HCT116 (cell line): Measurements from ENCODE around the gene MYO7B. TPM values are rescaled to one million over a fixed set of nuclear protein-coding genes. Genes with fewer than 3 reads are reported as not detected.

Experiments used
- ATAC-seq: fragments of 200-7000 bp; cut with Tn5 transposase; 2 replicates; pipeline ENCODE4 v1.9.1; 2020; ENCODE audit warnings: mild to moderate bottlenecking, moderate library complexity
- BruUV-seq: library from RNA; stranded (reverse); fragments of 400-500 nt; replicated peaks from 2 replicates; lab custom pipeline; 2021; lab: Mats Ljungman, UMichigan
- CTCF ChIA-PET: fragments of 300-600 bp; sonication (Branson Sonifier 250); formaldehyde crosslinking; loops from one replicate; lab custom pipeline; 2021; ENCODE audit warnings: antibody characterized with exemption; lab: Charles Lee
- POLR2A ChIA-PET: fragments of 300-600, 350-600 bp; sonication (Branson Sonifier 250); formaldehyde crosslinking; loops from one replicate; lab custom pipeline; 2021; ENCODE audit warnings: antibody characterized with exemption; lab: Charles Lee
- RAD21 ChIA-PET, 2 experiments: fragments of 300-600 bp; sonication (Branson Sonifier 250); formaldehyde crosslinking; loops; one replicate each; lab custom pipeline; 2023; ENCODE audit warnings: low total read pairs in 2 of 2; ENCODE audit not compliant: uncharacterized antibody in 2 of 2, unreplicated experiment in 2 of 2, low non-redundant PET in 1 of 2; lab: Charles Lee
- DNase-seq: peaks from one replicate; pipeline ENCODE4 v3.0.0-alpha.2; 2010; ENCODE audit warnings: low read depth, low spot score
- H2AFZ ChIP-seq: fragments of 200-600 bp; shearing (Covaris generic), sonication (generic); 2 replicates; pipeline ENCODE4 v1.6.1; 2017; ENCODE audit warnings: low read depth, mixed run types, mixed read lengths, antibody characterized with exemption, low read length; ENCODE audit not compliant: poor library complexity, severe bottlenecking
- H3K27ac ChIP-seq: 2 replicates; pipeline ENCODE4 v1.5.1; 2012; ENCODE audit warnings: low read depth, low read length
- H3K27me3 ChIP-seq: fragments of 200-600 bp; sonication (generic); 2 replicates; pipeline ENCODE4 v1.6.1; 2016; ENCODE audit warnings: mixed run types, low read length, mixed read lengths; ENCODE audit not compliant: insufficient read depth
- H3K36me3 ChIP-seq, 2 experiments: fragments of 200-500 bp in 1 of 2; fragments of 200-600 bp in 1 of 2; sonication (Bioruptor generic) in 1 of 2; sonication (generic) in 1 of 2; 2 replicates each; pipeline versions ENCODE4 v1.5.1 to v1.6.1; 2014 to 2016; ENCODE audit warnings: low read length in 2 of 2, inconsistent platforms in 1 of 2, mixed read lengths in 1 of 2, mixed run types in 1 of 2; ENCODE audit not compliant: insufficient read depth in 2 of 2, control insufficient read depth in 1 of 2
- H3K4me1 ChIP-seq, 2 experiments: fragments of 200-600 bp in 1 of 2; sonication (generic) in 1 of 2; 2 replicates each; pipeline versions ENCODE4 v1.5.1 to v1.6.1; 2012 to 2017; ENCODE audit warnings: low read length in 2 of 2, inconsistent platforms in 1 of 2, mild to moderate bottlenecking in 1 of 2, mixed read lengths in 1 of 2, mixed run types in 1 of 2, moderate library complexity in 1 of 2; ENCODE audit not compliant: insufficient read depth in 2 of 2, control insufficient read depth in 1 of 2
- H3K4me2 ChIP-seq: fragments of 200-600 bp; sonication (generic); 2 replicates; pipeline ENCODE4 v1.6.1; 2017; ENCODE audit warnings: mixed run types, low read length, mixed read lengths
- H3K4me3 ChIP-seq, 2 experiments: fragments of 200-600 bp in 1 of 2; sonication (generic) in 1 of 2; replicated peaks in 1 of 2; 2 replicates each; pipeline ENCODE4 v1.5.1; 2011 to 2016; ENCODE audit warnings: low read length in 2 of 2, control low read depth in 1 of 2, low read depth in 1 of 2, mild to moderate bottlenecking in 1 of 2, mixed read lengths in 1 of 2, mixed run types in 1 of 2
- H3K79me2 ChIP-seq: fragments of 200-600 bp; sonication (generic); 2 replicates; pipeline ENCODE4 v1.6.1; 2017; ENCODE audit warnings: mild to moderate bottlenecking, mixed run types, low read length, moderate library complexity, mixed read lengths; ENCODE audit not compliant: insufficient read depth
- H3K9ac ChIP-seq: fragments of 200-600 bp; sonication (generic); 2 replicates; pipeline ENCODE4 v1.6.1; 2016; ENCODE audit warnings: low read length, mixed read lengths
- H3K9me2 ChIP-seq: fragments of 200-600 bp; sonication (generic), shearing (Covaris generic); 2 replicates; pipeline ENCODE4 v1.6.1; 2017; ENCODE audit warnings: mixed run types, mild to moderate bottlenecking, moderate library complexity; ENCODE audit not compliant: insufficient read depth
- H3K9me3 ChIP-seq, 2 experiments: fragments of 200-500 bp in 1 of 2; fragments of 200-600 bp in 1 of 2; sonication (Bioruptor generic) in 1 of 2; sonication (generic) in 1 of 2; 2 replicates each; pipeline ENCODE4 v1.6.1; 2014 to 2017; ENCODE audit warnings: low read length in 2 of 2, mixed read lengths in 2 of 2, inconsistent platforms in 1 of 2, low read depth in 1 of 2, mild to moderate bottlenecking in 1 of 2, mixed run types in 1 of 2, moderate library complexity in 1 of 2; ENCODE audit not compliant: control insufficient read depth in 1 of 2, insufficient read depth in 1 of 2
- H4K20me1 ChIP-seq: fragments of 200-600 bp; sonication (generic), shearing (Covaris generic); 2 replicates; pipeline ENCODE4 v1.6.1; 2017; ENCODE audit warnings: mixed run types, mild to moderate bottlenecking, moderate library complexity; ENCODE audit not compliant: insufficient read depth
- ELF1 ChIP-seq: IDR thresholded peaks from 2 replicates; pipeline ENCODE4 v1.6.1; 2012; ENCODE audit warnings: low read depth, borderline replicate concordance
- EZH2phosphoT487 ChIP-seq: fragments of 200-600 bp; IDR thresholded peaks from 2 replicates; pipeline ENCODE4 v1.6.1; 2018; ENCODE audit warnings: antibody characterized with exemption, borderline replicate concordance
- FOSL1 ChIP-seq: IDR thresholded peaks from 2 replicates; pipeline ENCODE4 v1.6.1; 2012; ENCODE audit warnings: low read depth
- JUND ChIP-seq: IDR thresholded peaks from 2 replicates; pipeline ENCODE4 v1.6.1; 2012
- MAX ChIP-seq: IDR thresholded peaks from 2 replicates; pipeline ENCODE4 v1.6.1; 2012
- POLR2AphosphoS5 ChIP-seq: IDR thresholded peaks from 2 replicates; pipeline ENCODE4 v1.6.1; 2011; ENCODE audit warnings: mild to moderate bottlenecking, low read depth, low read length, moderate library complexity
- RAD21 ChIP-seq: IDR thresholded peaks from 2 replicates; pipeline ENCODE4 v1.6.1; 2012; ENCODE audit warnings: low read depth, mild to moderate bottlenecking
- REST ChIP-seq: IDR thresholded peaks from 2 replicates; pipeline ENCODE4 v1.6.1; 2012; ENCODE audit warnings: low read depth
- SP1 ChIP-seq: IDR thresholded peaks from 2 replicates; pipeline ENCODE4 v1.6.1; 2012; ENCODE audit warnings: low read depth
- SRF ChIP-seq: IDR thresholded peaks from 2 replicates; pipeline ENCODE4 v1.6.1; 2012; ENCODE audit warnings: low read depth
- YY1 ChIP-seq: IDR thresholded peaks from 2 replicates; pipeline ENCODE4 v1.6.1; 2011; ENCODE audit warnings: low read length, low read depth, moderate library complexity, mild to moderate bottlenecking; ENCODE audit not compliant: insufficient replicate concordance; ENCODE audit errors: extremely low read depth
- ZBTB33 ChIP-seq: IDR thresholded peaks from 2 replicates; pipeline ENCODE4 v1.6.1; 2011; ENCODE audit warnings: mild to moderate bottlenecking, low read length, moderate library complexity; ENCODE audit not compliant: insufficient replicate concordance; ENCODE audit errors: extremely low read depth
- ZFX ChIP-seq: fragments of 450-650 bp; IDR thresholded peaks from 2 replicates; pipeline ENCODE4 v1.6.1; 2017
- ZNF274 ChIP-seq: fragments of 200-500 bp; sonication (Bioruptor generic); IDR thresholded peaks from 2 replicates; pipeline ENCODE4 v1.6.1; 2014; ENCODE audit warnings: mild to moderate bottlenecking, low read depth, low read length, inconsistent platforms
- intact Hi-C: fragments of 100-400 bp; cut with micrococcal nuclease; formaldehyde crosslinking; loops from 2 replicates; pipeline ENCODE4 v1.10.0; 2022
- total RNA-seq: library from RNA; stranded (reverse); gene quantifications from one replicate; pipeline ENCODE4 v1.2.1, GENCODE V29; 2021; ENCODE audit not compliant: unreplicated experiment

The MYO7B gene
- total RNA-seq, 1 experiment from 2014 or later: 0.07 TPM

- Histone ChIP-seq H3K36me3 (no peaks in the 10 kb centered on the region), H4K20me1 (no peaks in the 10 kb centered on the region), H3K27me3 (no peaks in the 10 kb centered on the region), H3K9me2 (no peaks in the 10 kb centered on the region), H2AFZ (no peak overlapping the region), H3K9me3 (no peaks in the 10 kb centered on the region), H3K4me1 (peaks cover 0 to 12% of the 10 kb centered on the region in 2 experiments; a peak in 1 of 4 replicates), H3K79me2 (no peaks in the 10 kb centered on the region), H3K4me3 (no peak overlapping the region), H3K9ac (no peak overlapping the region), H3K27ac (no peak overlapping the region), H3K4me2 (no peak overlapping the region)
- ChIA-PET POLR2A (no interaction called here), RAD21 (no interaction called here), CTCF (no interaction called here)
- BruUV-seq: no TSS peak
- no peak for ATAC-seq
- TF ChIP-seq ZBTB33 (no peak), SP1 (no peak), EZH2phosphoT487 (no peak), SRF (no peak), POLR2AphosphoS5 (no peak), FOSL1 (no peak)
- no peak for DNase-seq
- intact Hi-C loops: no loop called here
Observed at GRCh38 chr2:127594116-127594591, 58.7 kb downstream of the MYO7B start.

- peaks cover 0 to 7% of the 10 kb centered on the region in 2 experiments; a peak in 1 of 4 replicates for H3K4me1 ChIP-seq
- H3K36me3 ChIP-seq: no peaks in the 10 kb centered on the region
- BruUV-seq: no TSS peak
- H3K9ac ChIP-seq: no peak overlapping the region
- no peak overlapping the region for H3K4me3 ChIP-seq
- no peak overlapping the region for H2AFZ ChIP-seq
- ChIA-PET RAD21 (no interaction called here), POLR2A (no interaction called here), CTCF (no interaction called here)
- H4K20me1 ChIP-seq: no peaks in the 10 kb centered on the region
- ATAC-seq (no peak), DNase-seq (no peak)
- no peaks in the 10 kb centered on the region for H3K79me2 ChIP-seq
- no peaks in the 10 kb centered on the region for H3K27me3 ChIP-seq
- intact Hi-C loops: no loop called here
- no peaks in the 10 kb centered on the region for H3K9me3 ChIP-seq
- no peak overlapping the region for H3K4me2 ChIP-seq
- H3K27ac ChIP-seq: no peak overlapping the region
- H3K9me2 ChIP-seq: no peaks in the 10 kb centered on the region
- TF ChIP-seq REST (no peak), POLR2AphosphoS5 (no peak), ZFX (no peak), RAD21 (no peak), YY1 (no peak), ZNF274 (no peak), ELF1 (no peak), MAX (no peak), JUND (no peak), SP1 (no peak)
Observed at GRCh38 chr2:127596311-127597045, 61.0 kb downstream of the MYO7B start.
